SK-N-SH treated with all-trans-retinoic acid at 6 μM for 48 hours (cell line): ENCODE data around the gene MOCS1.

Experiments
- ATAC-seq: fragments of 200-7000 bp; cut with Tn5 transposase; 3 replicates; pipeline ENCODE4 v1.9.1; 2020; ENCODE audit warnings: mild to moderate bottlenecking, moderate library complexity
- ARNTL ChIP-seq: fragments of 450-650 bp; formaldehyde crosslinking; IDR thresholded peaks from 2 replicates; pipeline ENCODE4 v1.5.0; 2020; ENCODE audit warnings: low read depth, mild to moderate bottlenecking, moderate library complexity, borderline replicate concordance
- BACH2 ChIP-seq: fragments of 250-450 bp; sonication (Bioruptor Pico); IDR thresholded peaks from 2 replicates; pipeline ENCODE4 v1.9.0; 2021; ENCODE audit warnings: mild to moderate bottlenecking, borderline replicate concordance
- CREB5 ChIP-seq: fragments of 250-450 bp; sonication (Bioruptor Pico); IDR thresholded peaks from 2 replicates; pipeline ENCODE4 v1.5.1; 2020; ENCODE audit warnings: low read depth, mild to moderate bottlenecking, moderate library complexity
- CSDC2 ChIP-seq: fragments of 250-450 bp; sonication (Bioruptor Pico); IDR thresholded peaks from 2 replicates; pipeline ENCODE4 v1.5.0; 2020; ENCODE audit warnings: mild to moderate bottlenecking, moderate library complexity
- CSRNP3 ChIP-seq: fragments of 250-450 bp; sonication (Bioruptor Pico); IDR thresholded peaks from 2 replicates; pipeline ENCODE4 v1.5.1; 2021; ENCODE audit warnings: mild to moderate bottlenecking, moderate library complexity
- ESRRG ChIP-seq: fragments of 250-450 bp; sonication (Bioruptor Pico); IDR thresholded peaks from 2 replicates; pipeline ENCODE4 v1.6.1; 2021; ENCODE audit warnings: mild to moderate bottlenecking
- GLIS3 ChIP-seq: fragments of 250-450 bp; sonication (Bioruptor Pico); IDR thresholded peaks from 2 replicates; pipeline ENCODE4 v1.5.0; 2020; ENCODE audit warnings: mild to moderate bottlenecking, moderate library complexity
- ISL1 ChIP-seq: fragments of 250-450 bp; sonication (Bioruptor Pico); IDR thresholded peaks from 2 replicates; pipeline ENCODE4 v2.1.2; 2022; ENCODE audit warnings: mild to moderate bottlenecking, moderate library complexity
- OSR1 ChIP-seq: fragments of 250-450 bp; sonication (Bioruptor Pico); IDR thresholded peaks from 2 replicates; pipeline ENCODE4 v1.8.0; 2022; ENCODE audit warnings: moderate library complexity, mild to moderate bottlenecking, inconsistent platforms
- PATZ1 ChIP-seq: fragments of 250-450 bp; sonication (Bioruptor Pico); IDR thresholded peaks from 2 replicates; pipeline ENCODE4 v1.8.0; 2020; ENCODE audit warnings: mild to moderate bottlenecking, moderate library complexity, borderline replicate concordance
- POU6F1 ChIP-seq: fragments of 250-450 bp; sonication (Bioruptor Pico); IDR thresholded peaks from 2 replicates; pipeline ENCODE4 v1.8.0; 2021; ENCODE audit warnings: low read depth, mild to moderate bottlenecking, moderate library complexity, borderline replicate concordance
- PPARA ChIP-seq: fragments of 250-450 bp; sonication (Bioruptor Pico); IDR thresholded peaks from 2 replicates; pipeline ENCODE4 v1.5.0; 2020; ENCODE audit warnings: mild to moderate bottlenecking, borderline replicate concordance
- TCF4 ChIP-seq: fragments of 250-450 bp; sonication (Bioruptor Pico); IDR thresholded peaks from 2 replicates; pipeline ENCODE4 v1.8.0; 2021; ENCODE audit warnings: mild to moderate bottlenecking, moderate library complexity, borderline replicate concordance
- TOX ChIP-seq: fragments of 250-450 bp; sonication (Bioruptor Pico); IDR thresholded peaks from 2 replicates; pipeline ENCODE4 v1.8.0; 2021; ENCODE audit warnings: mild to moderate bottlenecking, moderate library complexity, borderline replicate concordance
- TSHZ2 ChIP-seq: fragments of 250-450 bp; sonication (Bioruptor Pico); IDR thresholded peaks from 2 replicates; pipeline ENCODE4 v1.5.0; 2020; ENCODE audit warnings: mild to moderate bottlenecking, moderate library complexity
- ZFP3 ChIP-seq: fragments of 250-450 bp; sonication (Bioruptor Pico); IDR thresholded peaks from 2 replicates; pipeline ENCODE4 v1.5.0; 2020; ENCODE audit warnings: mild to moderate bottlenecking, moderate library complexity
- ZFP30 ChIP-seq: fragments of 450-650 bp; formaldehyde crosslinking; IDR thresholded peaks from 2 replicates; pipeline ENCODE4 v1.5.0; 2022; ENCODE audit warnings: mild to moderate bottlenecking, moderate library complexity
- ZNF565 ChIP-seq: fragments of 450-650 bp; formaldehyde crosslinking; conservative IDR thresholded peaks from 2 replicates; pipeline ENCODE4 v1.5.0; 2020; ENCODE audit warnings: low read depth, mild to moderate bottlenecking, moderate library complexity
- ZNF70 ChIP-seq: fragments of 450-650 bp; formaldehyde crosslinking; IDR thresholded peaks from 2 replicates; pipeline ENCODE4 v1.5.0; 2020; ENCODE audit warnings: mild to moderate bottlenecking, moderate library complexity
- ZNF8 ChIP-seq: fragments of 450-650 bp; formaldehyde crosslinking; IDR thresholded peaks from 2 replicates; pipeline ENCODE4 v1.5.0; 2020; ENCODE audit warnings: mild to moderate bottlenecking, moderate library complexity

The MOCS1 gene

GRCh38 chr6:39982720-39983119 lies 48.5 kb upstream of the MOCS1 start:
- ATAC-seq = no peak
- TF ChIP-seq ZNF8 = no peak
- no peak for TF ChIP-seq TOX (CRISPR knock-in tag)
- no peak for TF ChIP-seq PPARA (CRISPR knock-in tag)
- TF ChIP-seq GLIS3 (CRISPR knock-in tag) = no peak
- no peak for TF ChIP-seq TSHZ2 (CRISPR knock-in tag)

GRCh38 chr6:39980839-39981580 lies 46.7 kb upstream of the MOCS1 start:
- ATAC-seq = no peak
- no peak for TF ChIP-seq ZNF565 (CRISPR knock-in tag)
- TF ChIP-seq TSHZ2 (CRISPR knock-in tag) = no peak
- TF ChIP-seq OSR1 (CRISPR knock-in tag) = no peak
- TF ChIP-seq TCF4 = no peak
- TF ChIP-seq ZFP30 (CRISPR knock-in tag) = no peak
- TF ChIP-seq BACH2 (CRISPR knock-in tag) = no peak
- no peak for TF ChIP-seq CSRNP3
- TF ChIP-seq CREB5 (CRISPR knock-in tag) = no peak
- no peak for TF ChIP-seq CSDC2 (CRISPR knock-in tag)
- no peak for TF ChIP-seq TOX (CRISPR knock-in tag)
- no peak for TF ChIP-seq PATZ1 (CRISPR knock-in tag)
- TF ChIP-seq POU6F1 (CRISPR knock-in tag) = no peak
- no peak for TF ChIP-seq ZNF8
- no peak for TF ChIP-seq ESRRG (CRISPR knock-in tag)
- TF ChIP-seq ZFP3 (CRISPR knock-in tag) = no peak
- TF ChIP-seq ZNF70 (CRISPR knock-in tag) = no peak
- TF ChIP-seq ARNTL (CRISPR knock-in tag) = no peak
- no peak for TF ChIP-seq ISL1
- TF ChIP-seq PPARA (CRISPR knock-in tag) = no peak
